ENCODE results near the gene NRG2.

The NRG2 gene

GRCh38 chr5:139807647-139808030 lies 235.5 kb downstream of the NRG2 start:
- Histone ChIP-seq H3K9ac (ENCODE audit: low read depth in 1 of 2, low read length in 2 of 2) (no peak overlapping the region), H3K27me3 (ENCODE audit: control insufficient read depth in 1 of 2, insufficient read depth in 2 of 2, low read length in 2 of 2) (peaks cover 0 to 2% of the 10 kb centered on the region in 2 donors), H3K4me3 (ENCODE audit: low read depth in 1 of 2, low read length in 2 of 2) (no peak overlapping the region), H3K9me3 (ENCODE audit: control insufficient read depth in 1 of 2, low read length in 2 of 2) (no peaks in the 10 kb centered on the region), H3K4me1 (ENCODE audit: control insufficient read depth in 1 of 2, insufficient read depth in 2 of 2, low read length in 2 of 2) (no peaks in the 10 kb centered on the region), H3K36me3 (ENCODE audit: control insufficient read depth in 1 of 2, insufficient read depth in 2 of 2, low read length in 2 of 2) (no peaks in the 10 kb centered on the region), H3K27ac (ENCODE audit: low read depth, low read length) (no peak overlapping the region)

GRCh38 chr5:139806726-139807646 lies 236.1 kb downstream of the NRG2 start:
- Histone ChIP-seq H3K9ac (ENCODE audit: low read depth in 1 of 2, low read length in 2 of 2) (no peak overlapping the region), H3K27me3 (ENCODE audit: control insufficient read depth in 1 of 2, insufficient read depth in 2 of 2, low read length in 2 of 2) (peaks cover 0 to 8% of the 10 kb centered on the region in 2 donors), H3K9me3 (ENCODE audit: control insufficient read depth in 1 of 2, low read length in 2 of 2) (no peaks in the 10 kb centered on the region), H3K4me1 (ENCODE audit: control insufficient read depth in 1 of 2, insufficient read depth in 2 of 2, low read length in 2 of 2) (no peaks in the 10 kb centered on the region), H3K4me3 (ENCODE audit: low read depth in 1 of 2, low read length in 2 of 2) (no peak overlapping the region), H3K36me3 (ENCODE audit: control insufficient read depth in 1 of 2, insufficient read depth in 2 of 2, low read length in 2 of 2) (no peaks in the 10 kb centered on the region), H3K27ac (ENCODE audit: low read depth, low read length) (no peak overlapping the region)

GRCh38 chr5:139806111-139806510 lies 237.0 kb downstream of the NRG2 start:
- H3K9ac ChIP-seq (ENCODE audit: low read depth in 1 of 2, low read length in 2 of 2): no peak overlapping the region
- H3K27me3 ChIP-seq (ENCODE audit: control insufficient read depth in 1 of 2, insufficient read depth in 2 of 2, low read length in 2 of 2): peaks cover 0 to 8% of the 10 kb centered on the region in 2 donors

GRCh38 chr5:139805545-139805944 lies 237.6 kb downstream of the NRG2 start:
- Histone ChIP-seq H3K36me3 (ENCODE audit: control insufficient read depth in 1 of 2, insufficient read depth in 2 of 2, low read length in 2 of 2) (no peaks in the 10 kb centered on the region), H3K9me3 (ENCODE audit: control insufficient read depth in 1 of 2, low read length in 2 of 2) (no peaks in the 10 kb centered on the region), H3K27ac (ENCODE audit: low read depth, low read length) (no peak overlapping the region), H3K9ac (ENCODE audit: low read depth in 1 of 2, low read length in 2 of 2) (no peak overlapping the region), H3K27me3 (ENCODE audit: control insufficient read depth in 1 of 2, insufficient read depth in 2 of 2, low read length in 2 of 2) (peaks cover 0 to 8% of the 10 kb centered on the region in 2 donors), H3K4me1 (ENCODE audit: control insufficient read depth in 1 of 2, insufficient read depth in 2 of 2, low read length in 2 of 2) (no peaks in the 10 kb centered on the region), H3K4me3 (ENCODE audit: low read depth in 1 of 2, low read length in 2 of 2) (no peak overlapping the region)

More at GRCh38 chr5:139806111-139806510, 237.0 kb downstream of the NRG2 start:
- Histone ChIP-seq H3K4me3 (ENCODE audit: low read depth in 1 of 2, low read length in 2 of 2) (no peak overlapping the region), H3K36me3 (ENCODE audit: control insufficient read depth in 1 of 2, insufficient read depth in 2 of 2, low read length in 2 of 2) (no peaks in the 10 kb centered on the region), H3K9me3 (ENCODE audit: control insufficient read depth in 1 of 2, low read length in 2 of 2) (no peaks in the 10 kb centered on the region), H3K4me1 (ENCODE audit: control insufficient read depth in 1 of 2, insufficient read depth in 2 of 2, low read length in 2 of 2) (no peaks in the 10 kb centered on the region), H3K27ac (ENCODE audit: low read depth, low read length) (no peak overlapping the region)

GRCh38 chr5:139804800-139805397 lies 238.2 kb downstream of the NRG2 start:
- H3K27ac ChIP-seq (ENCODE audit: low read depth, low read length): no peak overlapping the region
- H3K4me1 ChIP-seq (ENCODE audit: control insufficient read depth in 1 of 2, insufficient read depth in 2 of 2, low read length in 2 of 2): no peaks in the 10 kb centered on the region
- H3K4me3 ChIP-seq (ENCODE audit: low read depth in 1 of 2, low read length in 2 of 2): no peak overlapping the region
- no peaks in the 10 kb centered on the region for H3K9me3 ChIP-seq (ENCODE audit: control insufficient read depth in 1 of 2, low read length in 2 of 2)
- H3K27me3 ChIP-seq (ENCODE audit: control insufficient read depth in 1 of 2, insufficient read depth in 2 of 2, low read length in 2 of 2): peaks cover 0 to 12% of the 10 kb centered on the region in 2 donors
- H3K36me3 ChIP-seq (ENCODE audit: control insufficient read depth in 1 of 2, insufficient read depth in 2 of 2, low read length in 2 of 2): no peaks in the 10 kb centered on the region
- no peak overlapping the region for H3K9ac ChIP-seq (ENCODE audit: low read depth in 1 of 2, low read length in 2 of 2)

- peaks cover 5 to 19% of the 10 kb centered on the region in 2 donors for H3K27me3 ChIP-seq (ENCODE audit: control insufficient read depth in 1 of 2, insufficient read depth in 2 of 2, low read length in 2 of 2)
- H3K9me3 ChIP-seq (ENCODE audit: control insufficient read depth in 1 of 2, low read length in 2 of 2): no peaks in the 10 kb centered on the region
- H3K4me1 ChIP-seq (ENCODE audit: control insufficient read depth in 1 of 2, insufficient read depth in 2 of 2, low read length in 2 of 2): no peaks in the 10 kb centered on the region
- H3K27ac ChIP-seq (ENCODE audit: low read depth, low read length): no peak overlapping the region
- no peaks in the 10 kb centered on the region for H3K36me3 ChIP-seq (ENCODE audit: control insufficient read depth in 1 of 2, insufficient read depth in 2 of 2, low read length in 2 of 2)
- no peak overlapping the region for H3K4me3 ChIP-seq (ENCODE audit: low read depth in 1 of 2, low read length in 2 of 2)
- H3K9ac ChIP-seq (ENCODE audit: low read depth in 1 of 2, low read length in 2 of 2): no peak overlapping the region
These were observed 239.1 kb downstream of the NRG2 start for GRCh38 chr5:139803978-139804377.

- no peaks in the 10 kb centered on the region for H3K36me3 ChIP-seq (ENCODE audit: control insufficient read depth in 1 of 2, insufficient read depth in 2 of 2, low read length in 2 of 2)
- no peaks in the 10 kb centered on the region for H3K4me1 ChIP-seq (ENCODE audit: control insufficient read depth in 1 of 2, insufficient read depth in 2 of 2, low read length in 2 of 2)
- H3K9me3 ChIP-seq (ENCODE audit: control insufficient read depth in 1 of 2, low read length in 2 of 2): no peaks in the 10 kb centered on the region
- H3K4me3 ChIP-seq (ENCODE audit: low read depth in 1 of 2, low read length in 2 of 2): no peak overlapping the region
- no peak overlapping the region for H3K9ac ChIP-seq (ENCODE audit: low read depth in 1 of 2, low read length in 2 of 2)
- H3K27ac ChIP-seq (ENCODE audit: low read depth, low read length): no peak overlapping the region
- H3K27me3 ChIP-seq (ENCODE audit: control insufficient read depth in 1 of 2, insufficient read depth in 2 of 2, low read length in 2 of 2): peaks cover 42 to 52% of the 10 kb centered on the region in 2 donors
These were observed 243.7 kb downstream of the NRG2 start for GRCh38 chr5:139799359-139799758.

- H3K4me1 ChIP-seq (ENCODE audit: control insufficient read depth in 1 of 2, insufficient read depth in 2 of 2, low read length in 2 of 2): no peaks in the 10 kb centered on the region
- H3K27me3 ChIP-seq (ENCODE audit: control insufficient read depth in 1 of 2, insufficient read depth in 2 of 2, low read length in 2 of 2): peaks cover 46 to 56% of the 10 kb centered on the region in 2 donors
- no peaks in the 10 kb centered on the region for H3K9me3 ChIP-seq (ENCODE audit: control insufficient read depth in 1 of 2, low read length in 2 of 2)
- H3K36me3 ChIP-seq (ENCODE audit: control insufficient read depth in 1 of 2, insufficient read depth in 2 of 2, low read length in 2 of 2): no peaks in the 10 kb centered on the region
- no peak overlapping the region for H3K27ac ChIP-seq (ENCODE audit: low read depth, low read length)
- H3K9ac ChIP-seq (ENCODE audit: low read depth in 1 of 2, low read length in 2 of 2): no peak overlapping the region
- no peak overlapping the region for H3K4me3 ChIP-seq (ENCODE audit: low read depth in 1 of 2, low read length in 2 of 2)
These were observed 244.2 kb downstream of the NRG2 start for GRCh38 chr5:139798883-139799282.

- Histone ChIP-seq H3K9me3 (ENCODE audit: control insufficient read depth in 1 of 2, low read length in 2 of 2) (no peaks in the 10 kb centered on the region), H3K27me3 (ENCODE audit: control insufficient read depth in 1 of 2, insufficient read depth in 2 of 2, low read length in 2 of 2) (peaks cover 55 to 65% of the 10 kb centered on the region in 2 donors), H3K4me1 (ENCODE audit: control insufficient read depth in 1 of 2, insufficient read depth in 2 of 2, low read length in 2 of 2) (no peaks in the 10 kb centered on the region), H3K36me3 (ENCODE audit: control insufficient read depth in 1 of 2, insufficient read depth in 2 of 2, low read length in 2 of 2) (no peaks in the 10 kb centered on the region), H3K27ac (ENCODE audit: low read depth, low read length) (no peak overlapping the region), H3K4me3 (ENCODE audit: low read depth in 1 of 2, low read length in 2 of 2) (no peak overlapping the region), H3K9ac (ENCODE audit: low read depth in 1 of 2, low read length in 2 of 2) (no peak overlapping the region)
These were observed 245.1 kb downstream of the NRG2 start for GRCh38 chr5:139797856-139798510.

- H3K9me3 ChIP-seq (ENCODE audit: control insufficient read depth in 1 of 2, low read length in 2 of 2): no peaks in the 10 kb centered on the region
- H3K27ac ChIP-seq (ENCODE audit: low read depth, low read length): no peak overlapping the region
- peaks cover 55 to 63% of the 10 kb centered on the region in 2 donors for H3K27me3 ChIP-seq (ENCODE audit: control insufficient read depth in 1 of 2, insufficient read depth in 2 of 2, low read length in 2 of 2)
- H3K4me1 ChIP-seq (ENCODE audit: control insufficient read depth in 1 of 2, insufficient read depth in 2 of 2, low read length in 2 of 2): no peaks in the 10 kb centered on the region
- H3K4me3 ChIP-seq (ENCODE audit: low read depth in 1 of 2, low read length in 2 of 2): no peak overlapping the region
- no peaks in the 10 kb centered on the region for H3K36me3 ChIP-seq (ENCODE audit: control insufficient read depth in 1 of 2, insufficient read depth in 2 of 2, low read length in 2 of 2)
- no peak overlapping the region for H3K9ac ChIP-seq (ENCODE audit: low read depth in 1 of 2, low read length in 2 of 2)
These were observed 245.8 kb downstream of the NRG2 start for GRCh38 chr5:139797335-139797734.

All from duodenal mucosa (tissue), 2 donors.